Panc1 (cell line): ENCODE results near the gene KIF23. TPM values are rescaled to one million over a fixed set of nuclear protein-coding genes. Genes with fewer than 3 reads are reported as not detected.

Experiments used
- ATAC-seq: fragments of 200-7000 bp; cut with Tn5 transposase; 2 replicates; pipeline ENCODE4 v1.9.1; 2020; ENCODE audit warnings: mild to moderate bottlenecking, moderate library complexity
- BruUV-seq: library from RNA; stranded (reverse); fragments of 400-500 nt; replicated peaks from 2 replicates; lab custom pipeline; 2021; lab: Mats Ljungman, UMichigan
- CTCF ChIA-PET: fragments of 300-600 bp; sonication (Branson Sonifier 250); formaldehyde crosslinking; loops from one replicate; lab custom pipeline; 2022; ENCODE audit warnings: antibody characterized with exemption; lab: Charles Lee
- POLR2A ChIA-PET: fragments of 300-600 bp; sonication (Branson Sonifier 250); formaldehyde crosslinking; loops from one replicate; lab custom pipeline; 2022; ENCODE audit warnings: antibody characterized with exemption; lab: Charles Lee
- DNase-seq: peaks from one replicate; pipeline ENCODE4 v3.0.0-alpha.2; 2010; ENCODE audit warnings: low read depth, low spot score
- H3K27ac ChIP-seq: 2 replicates; pipeline ENCODE4 v1.5.1; 2011; ENCODE audit warnings: mild to moderate bottlenecking, low read length, inconsistent platforms
- H3K27me3 ChIP-seq: fragments of 200-500 bp; sonication (Bioruptor generic); 2 replicates; pipeline ENCODE4 v1.6.0; 2014; ENCODE audit warnings: low read length, inconsistent platforms; ENCODE audit not compliant: control insufficient read depth, insufficient read depth
- H3K36me3 ChIP-seq: fragments of 200-500 bp; sonication (Bioruptor generic); 2 replicates; pipeline ENCODE4 v1.5.1; 2014; ENCODE audit warnings: inconsistent platforms, mild to moderate bottlenecking, low read length, moderate library complexity; ENCODE audit not compliant: control insufficient read depth, insufficient read depth
- H3K4me1 ChIP-seq: 2 replicates; pipeline ENCODE4 v1.5.1; 2011; ENCODE audit warnings: inconsistent platforms, mild to moderate bottlenecking, low read length, moderate library complexity; ENCODE audit not compliant: control insufficient read depth, insufficient read depth
- H3K4me3 ChIP-seq, 2 experiments: 2 replicates each; pipeline ENCODE4 v1.5.1; 2011 to 2012; ENCODE audit warnings: low read depth in 2 of 2, low read length in 2 of 2, mild to moderate bottlenecking in 2 of 2, inconsistent platforms in 1 of 2, moderate library complexity in 1 of 2
- H3K9me3 ChIP-seq: fragments of 200-500 bp; sonication (Bioruptor generic); 2 replicates; pipeline ENCODE4 v1.5.1; 2014; ENCODE audit warnings: low read depth, mild to moderate bottlenecking, inconsistent platforms, low read length, moderate library complexity; ENCODE audit not compliant: control insufficient read depth, insufficient read depth
- CTCF ChIP-seq: fragments of 450-650 bp; IDR thresholded peaks from 2 replicates; pipeline ENCODE4 v1.5.1; 2017; ENCODE audit warnings: mild to moderate bottlenecking
- POLR2AphosphoS5 ChIP-seq: IDR thresholded peaks from 2 replicates; pipeline ENCODE4 v1.6.1; 2012; ENCODE audit warnings: mild to moderate bottlenecking, low read depth, low read length, moderate library complexity
- REST ChIP-seq, 2 experiments: IDR thresholded peaks; 2 replicates each; pipeline ENCODE4 v1.6.1; 2011 to 2012; ENCODE audit warnings: low read depth in 2 of 2, control low read depth in 1 of 2, low read length in 1 of 2, mild to moderate bottlenecking in 1 of 2, moderate library complexity in 1 of 2; ENCODE audit not compliant: insufficient read depth in 1 of 2
- SIN3A ChIP-seq: IDR thresholded peaks from 2 replicates; pipeline ENCODE4 v1.6.1; 2012; ENCODE audit warnings: low read depth, mild to moderate bottlenecking, low read length, moderate library complexity, borderline replicate concordance; ENCODE audit not compliant: insufficient read depth
- TCF7L2 ChIP-seq: IDR thresholded peaks from 2 replicates; pipeline ENCODE4 v1.6.1; 2011; ENCODE audit warnings: mild to moderate bottlenecking, low read depth, low read length, inconsistent platforms
- in situ Hi-C: cut with HindIII; loops from 2 replicates; pipeline ENCODE4 v1.10.0; 2016; ENCODE audit warnings: low sequenced_read_pairs, low pct_unique_long_range_greater_than_20kb
- intact Hi-C: fragments of 100-400 bp; cut with micrococcal nuclease; formaldehyde crosslinking; loops from one replicate; pipeline ENCODE4 v1.10.0; 2022; ENCODE audit not compliant: unreplicated experiment
- total RNA-seq: library from RNA; stranded (reverse); gene quantifications from one replicate; pipeline ENCODE4 v1.2.1, GENCODE V29; 2021; ENCODE audit not compliant: unreplicated experiment

The KIF23 gene
- total RNA-seq, 1 experiment from 2014 or later = 82.5 TPM

GRCh38 chr15:69395991-69396390, 18.2 kb upstream of the KIF23 start:
- no TSS peak for BruUV-seq
- Histone ChIP-seq H3K27ac (no peak overlapping the region), H3K27me3 (no peaks in the 10 kb centered on the region), H3K4me3 (no peak overlapping the region), H3K36me3 (no peaks in the 10 kb centered on the region), H3K9me3 (no peaks in the 10 kb centered on the region), H3K4me1 (peaks cover 3% of the 10 kb centered on the region; the same call in 1 of the 2 replicates)
- no peak for DNase-seq
- TF ChIP-seq POLR2AphosphoS5 (no peak), TCF7L2 (no peak), REST (IDR thresholded peaks at IDR 0.05; ENCODE audit: insufficient read depth in 1 of 2, low read depth in 2 of 2, low read length in 1 of 2) (no peak), SIN3A (no peak), CTCF (no peak)
- intact Hi-C loops = loop anchor here (2.0 kb wide), 1 partner anchor 337 kb away; no protein-coding TSS in a partner anchor
- ChIA-PET POLR2A (no interaction called here), CTCF (no interaction called here)
- ATAC-seq = no peak
- in situ Hi-C loops = no loop called here

- ChIA-PET CTCF (no interaction called here), POLR2A (no interaction called here)
- DNase-seq = no peak
- H3K9me3 ChIP-seq = no peaks in the 10 kb centered on the region
- H3K36me3 ChIP-seq = no peaks in the 10 kb centered on the region
- no peaks in the 10 kb centered on the region for H3K27me3 ChIP-seq
- H3K4me1 ChIP-seq = peaks cover 3% of the 10 kb centered on the region; the same call in 1 of the 2 replicates
- ATAC-seq = no peak
- TF ChIP-seq REST (IDR thresholded peaks at IDR 0.05; ENCODE audit: insufficient read depth in 1 of 2, low read depth in 2 of 2, low read length in 1 of 2) (no peak), TCF7L2 (no peak), CTCF (no peak), SIN3A (no peak), POLR2AphosphoS5 (no peak)
- H3K4me3 ChIP-seq = no peak overlapping the region
- no TSS peak for BruUV-seq
- in situ Hi-C loops = no loop called here
- no peak overlapping the region for H3K27ac ChIP-seq
- intact Hi-C loops = no loop called here
These were observed 15.7 kb upstream of the KIF23 start for GRCh38 chr15:69398491-69398891.
